ENCODE measurements around the gene TTC7B.

The TTC7B gene

GRCh38 chr14:90777830-90778485 lies 38.3 kb downstream of the TTC7B start:
- TF ChIP-seq CTCF (IDR thresholded peaks at IDR 0.05), result no peak
- peaks cover 4% of the 10 kb centered on the region for H3K27me3 Mint-ChIP-seq (ENCODE audit: low read depth, poor library complexity)
- no peak overlapping the region for H3K27ac Mint-ChIP-seq
- H3K4me1 Mint-ChIP-seq, result peaks cover 7% of the 10 kb centered on the region
- H3K9me3 Mint-ChIP-seq, result no peaks in the 10 kb centered on the region
- H3K4me3 Mint-ChIP-seq, result no peak overlapping the region
- DNase-seq, result no peak
- H3K36me3 Mint-ChIP-seq (ENCODE audit: low read depth), result peaks cover 21% of the 10 kb centered on the region

GRCh38 chr14:90777358-90777757 lies 38.9 kb downstream of the TTC7B start:
- H3K9me3 Mint-ChIP-seq, result no peaks in the 10 kb centered on the region
- H3K36me3 Mint-ChIP-seq (ENCODE audit: low read depth), result peaks cover 21% of the 10 kb centered on the region
- peaks cover 4% of the 10 kb centered on the region for H3K27me3 Mint-ChIP-seq (ENCODE audit: low read depth, poor library complexity)
- H3K4me1 Mint-ChIP-seq, result peaks cover 7% of the 10 kb centered on the region
- no peak for DNase-seq
- H3K4me3 Mint-ChIP-seq, result no peak overlapping the region
- no peak for TF ChIP-seq CTCF (IDR thresholded peaks at IDR 0.05)
- no peak overlapping the region for H3K27ac Mint-ChIP-seq

GRCh38 chr14:90775441-90775840 lies 40.8 kb downstream of the TTC7B start:
- H3K4me1 Mint-ChIP-seq, result peaks cover 5% of the 10 kb centered on the region
- H3K27me3 Mint-ChIP-seq (ENCODE audit: low read depth, poor library complexity), result peaks cover 4% of the 10 kb centered on the region
- DNase-seq, result no peak
- no peak for TF ChIP-seq CTCF (IDR thresholded peaks at IDR 0.05)
- H3K9me3 Mint-ChIP-seq, result no peaks in the 10 kb centered on the region
- peaks cover 19% of the 10 kb centered on the region for H3K36me3 Mint-ChIP-seq (ENCODE audit: low read depth)
- H3K4me3 Mint-ChIP-seq, result no peak overlapping the region
- no peak overlapping the region for H3K27ac Mint-ChIP-seq

GRCh38 chr14:90774316-90774715 lies 41.9 kb downstream of the TTC7B start:
- Mint-ChIP-seq H3K4me3 (no peak overlapping the region), H3K27ac (no peak overlapping the region)
- TF ChIP-seq CTCF (IDR thresholded peaks at IDR 0.05), result no peak

GRCh38 chr14:90773705-90774104 lies 42.5 kb downstream of the TTC7B start:
- no peak for TF ChIP-seq CTCF (IDR thresholded peaks at IDR 0.05)
- Mint-ChIP-seq H3K9me3 (peaks cover 7% of the 10 kb centered on the region), H3K4me3 (no peak overlapping the region), H3K27me3 (ENCODE audit: low read depth, poor library complexity) (peaks cover 4% of the 10 kb centered on the region), H3K27ac (no peak overlapping the region), H3K36me3 (ENCODE audit: low read depth) (peaks cover 28% of the 10 kb centered on the region), H3K4me1 (no peaks in the 10 kb centered on the region)
- DNase-seq, result no peak

More at GRCh38 chr14:90774316-90774715, 41.9 kb downstream of the TTC7B start:
- Mint-ChIP-seq H3K4me1 (no peaks in the 10 kb centered on the region), H3K27me3 (ENCODE audit: low read depth, poor library complexity) (peaks cover 4% of the 10 kb centered on the region), H3K9me3 (peaks cover 4% of the 10 kb centered on the region), H3K36me3 (ENCODE audit: low read depth) (peaks cover 22% of the 10 kb centered on the region)
- DNase-seq, result no peak

GRCh38 chr14:90773196-90773486 lies 43.1 kb downstream of the TTC7B start:
- H3K27me3 Mint-ChIP-seq (ENCODE audit: low read depth, poor library complexity), result peaks cover 4% of the 10 kb centered on the region
- H3K36me3 Mint-ChIP-seq (ENCODE audit: low read depth), result peaks cover 33% of the 10 kb centered on the region
- H3K27ac Mint-ChIP-seq, result no peak overlapping the region
- no peak overlapping the region for H3K4me3 Mint-ChIP-seq
- no peak for DNase-seq
- H3K4me1 Mint-ChIP-seq, result no peaks in the 10 kb centered on the region
- no peak for TF ChIP-seq CTCF (IDR thresholded peaks at IDR 0.05)
- peaks cover 11% of the 10 kb centered on the region for H3K9me3 Mint-ChIP-seq
